Measurements from ENCODE around the gene FGF8.

FGF8 gene

GRCh38 chr10:101725296-101726114 is 50.4 kb downstream of the FGF8 start:
- no peak for DNase-seq

DNA sequence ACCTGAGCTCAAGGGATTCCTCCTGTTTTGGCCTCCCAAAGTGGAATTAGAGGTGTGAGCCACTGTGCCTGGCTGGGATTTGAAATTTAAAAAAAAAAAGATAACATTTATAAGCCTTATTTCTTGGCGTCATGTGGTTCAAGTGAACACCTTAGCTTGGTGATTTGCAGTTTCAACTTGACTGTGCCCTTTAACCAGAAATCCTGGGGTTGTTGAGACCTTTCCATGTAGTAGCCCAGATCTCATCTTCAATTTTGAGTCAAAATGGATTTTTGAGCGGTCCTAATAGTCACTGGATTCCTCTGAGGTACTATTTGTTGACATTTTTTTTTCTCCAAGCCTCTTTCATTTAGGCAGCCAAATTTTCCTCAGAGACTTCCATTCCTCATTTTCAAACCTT is 51.5 kb downstream of the FGF8 start:
- DNase-seq: no peak

- DNase-seq: no peak
Observed at GRCh38 chr10:101723176-101723575, 52.7 kb downstream of the FGF8 start.

- DNase-seq: no peak
Observed at GRCh38 chr10:101721806-101722205, 54.1 kb downstream of the FGF8 start.

GRCh38 chr10:101720606-101721230 is 55.2 kb downstream of the FGF8 start:
- no peak for DNase-seq
